OCI-LY1 (cell line): Measurements from ENCODE around the gene SSH2.
A peak's percentile ranks its signal among the peaks of the same experiment; 100 is the strongest.

ENCODE experiments used
- H2AFZ ChIP-seq: fragments of 200-600 bp; sonication (generic), shearing (Covaris generic); 2 replicates; pipeline ENCODE4 v1.6.0; 2014; ENCODE audit warnings: antibody characterized with exemption, mild to moderate bottlenecking, low read length
- H3F3A ChIP-seq: fragments of 200-600 bp; sonication (generic), shearing (Covaris generic); 2 replicates; pipeline ENCODE4 v1.6.0; 2014; ENCODE audit warnings: mild to moderate bottlenecking, antibody characterized with exemption, low read length, moderate library complexity; ENCODE audit not compliant: insufficient read depth
- H3K27ac ChIP-seq: fragments of 200-600 bp; sonication (generic); 2 replicates; pipeline ENCODE4 v1.5.1; 2014; ENCODE audit warnings: low read length, mixed run types, mild to moderate bottlenecking, low read depth; ENCODE audit not compliant: poor library complexity, severe bottlenecking
- H3K27me3 ChIP-seq: fragments of 200-600 bp; sonication (generic); 2 replicates; pipeline ENCODE4 v1.6.0; 2014; ENCODE audit warnings: antibody characterized with exemption, mild to moderate bottlenecking, low read length, moderate library complexity; ENCODE audit not compliant: insufficient read depth
- H3K36me3 ChIP-seq: fragments of 200-600 bp; sonication (generic); 2 replicates; pipeline ENCODE4 v1.6.1; 2014; ENCODE audit warnings: mild to moderate bottlenecking, antibody characterized with exemption, low read length, moderate library complexity, mixed read lengths; ENCODE audit not compliant: insufficient read depth
- H3K4me1 ChIP-seq: fragments of 200-600 bp; sonication (generic); 2 replicates; pipeline ENCODE4 v1.5.1; 2014; ENCODE audit warnings: mild to moderate bottlenecking, low read length, moderate library complexity; ENCODE audit not compliant: insufficient read depth, severe bottlenecking
- H3K4me2 ChIP-seq: fragments of 200-600 bp; sonication (generic), shearing (Covaris generic); 2 replicates; pipeline ENCODE4 v1.6.1; 2014; ENCODE audit warnings: low read length
- H3K4me3 ChIP-seq: fragments of 200-600 bp; sonication (generic); 2 replicates; pipeline ENCODE4 v1.5.1; 2014; ENCODE audit warnings: low read length, low read depth, mild to moderate bottlenecking, mixed read lengths; ENCODE audit not compliant: poor library complexity, severe bottlenecking
- H3K79me2 ChIP-seq: fragments of 200-600 bp; shearing (Covaris generic); 2 replicates; pipeline ENCODE4 v1.6.1; 2016; ENCODE audit warnings: mixed run types, low read length, mixed read lengths; ENCODE audit not compliant: insufficient read depth
- H3K9ac ChIP-seq: fragments of 200-600 bp; sonication (generic), shearing (Covaris generic); 2 replicates; pipeline ENCODE4 v1.6.1; 2014; ENCODE audit warnings: mild to moderate bottlenecking, low read length, mixed read lengths
- H3K9me2 ChIP-seq: fragments of 200-600 bp; sonication (generic), shearing (Covaris generic); 2 replicates; pipeline ENCODE4 v1.6.1; 2014; ENCODE audit warnings: low read depth, mild to moderate bottlenecking, low read length, mixed read lengths
- H3K9me3 ChIP-seq: fragments of 200-600 bp; shearing (Covaris generic); 2 replicates; pipeline ENCODE4 v1.6.1; 2014; ENCODE audit warnings: low read length, mixed read lengths
- H4K20me1 ChIP-seq: fragments of 200-600 bp; sonication (generic), shearing (Covaris generic); 2 replicates; pipeline ENCODE4 v1.6.0; 2016; ENCODE audit warnings: mild to moderate bottlenecking, low read length; ENCODE audit not compliant: insufficient read depth
- EZH2 ChIP-seq: fragments of 200-600 bp; sonication (generic), shearing (Covaris generic); IDR thresholded peaks from 2 replicates; pipeline ENCODE4 v1.8.0; 2017; ENCODE audit warnings: borderline replicate concordance, mixed run types, mild to moderate bottlenecking, antibody characterized with exemption, low read length, moderate library complexity, mixed read lengths
- TF ChIP-seq, protein P1 (sequence below): fragments of 200-600 bp; sonication (generic), shearing (Covaris generic); IDR thresholded peaks from 2 replicates; pipeline ENCODE4 v1.5.1; 2017; ENCODE audit warnings: mild to moderate bottlenecking, antibody characterized with exemption, low read length, moderate library complexity, mixed read lengths

SSH2 gene

DNA sequence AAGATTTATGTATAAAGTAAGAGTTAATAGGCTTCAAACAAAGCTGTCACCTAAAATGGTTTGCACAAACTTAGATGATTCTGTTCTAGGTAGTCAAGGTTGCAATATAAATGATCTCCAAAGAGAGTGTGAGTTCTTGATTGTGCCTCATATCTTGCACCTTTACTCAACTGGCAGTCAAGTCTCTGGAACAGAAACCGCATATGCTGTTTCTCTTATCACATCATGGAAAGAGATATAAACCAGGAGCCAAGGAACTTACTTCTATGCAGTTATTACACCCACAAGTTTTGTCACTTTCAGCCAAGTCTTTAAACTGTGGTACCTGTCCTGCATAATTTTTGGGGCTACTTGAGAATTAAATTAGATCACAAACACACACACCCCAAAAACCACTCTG is 5.2 kb downstream of the SSH2 start:
- TF ChIP-seq, protein P1, sequence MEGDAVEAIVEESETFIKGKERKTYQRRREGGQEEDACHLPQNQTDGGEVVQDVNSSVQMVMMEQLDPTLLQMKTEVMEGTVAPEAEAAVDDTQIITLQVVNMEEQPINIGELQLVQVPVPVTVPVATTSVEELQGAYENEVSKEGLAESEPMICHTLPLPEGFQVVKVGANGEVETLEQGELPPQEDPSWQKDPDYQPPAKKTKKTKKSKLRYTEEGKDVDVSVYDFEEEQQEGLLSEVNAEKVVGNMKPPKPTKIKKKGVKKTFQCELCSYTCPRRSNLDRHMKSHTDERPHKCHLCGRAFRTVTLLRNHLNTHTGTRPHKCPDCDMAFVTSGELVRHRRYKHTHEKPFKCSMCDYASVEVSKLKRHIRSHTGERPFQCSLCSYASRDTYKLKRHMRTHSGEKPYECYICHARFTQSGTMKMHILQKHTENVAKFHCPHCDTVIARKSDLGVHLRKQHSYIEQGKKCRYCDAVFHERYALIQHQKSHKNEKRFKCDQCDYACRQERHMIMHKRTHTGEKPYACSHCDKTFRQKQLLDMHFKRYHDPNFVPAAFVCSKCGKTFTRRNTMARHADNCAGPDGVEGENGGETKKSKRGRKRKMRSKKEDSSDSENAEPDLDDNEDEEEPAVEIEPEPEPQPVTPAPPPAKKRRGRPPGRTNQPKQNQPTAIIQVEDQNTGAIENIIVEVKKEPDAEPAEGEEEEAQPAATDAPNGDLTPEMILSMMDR, result no peak
- no peak for TF ChIP-seq EZH2
- Histone ChIP-seq H3K4me2 (no peak overlapping the region), H3K36me3 (peaks cover 33% of the 10 kb centered on the region; the same call in 1 of the 2 replicates), H3K27ac (no peak overlapping the region), H3K27me3 (no peaks in the 10 kb centered on the region), H3K9me2 (no peaks in the 10 kb centered on the region), H2AFZ (no peak overlapping the region), H4K20me1 (no peaks in the 10 kb centered on the region), H3K79me2 (peaks cover 95% of the 10 kb centered on the region), H3K9me3 (no peaks in the 10 kb centered on the region), H3K4me1 (peaks cover 55% of the 10 kb centered on the region), H3K4me3 (no peak overlapping the region), H3K9ac (no peak overlapping the region), H3F3A (no peaks in the 10 kb centered on the region)

- Histone ChIP-seq H3K9ac (no peak overlapping the region), H3K36me3 (peaks cover 16% of the 10 kb centered on the region)
Observed at GRCh38 chr17:29918922-29919856, 10.8 kb downstream of the SSH2 start.

GRCh38 chr17:29918016-29918415 is 12.0 kb downstream of the SSH2 start:
- Histone ChIP-seq H3K9me2 (no peaks in the 10 kb centered on the region), H2AFZ (no peak overlapping the region), H3K4me1 (peaks cover 32% of the 10 kb centered on the region), H3K79me2 (peaks cover 83% of the 10 kb centered on the region), H3K27me3 (no peaks in the 10 kb centered on the region), H4K20me1 (no peaks in the 10 kb centered on the region), H3K4me3 (no peak overlapping the region), H3K27ac (no peak overlapping the region), H3F3A (peaks cover 5% of the 10 kb centered on the region; the same call in 1 of the 2 replicates), H3K36me3 (peaks cover 14% of the 10 kb centered on the region; the same call in 1 of the 2 replicates), H3K4me2 (no peak overlapping the region), H3K9me3 (no peaks in the 10 kb centered on the region), H3K9ac (no peak overlapping the region)
- TF ChIP-seq EZH2, result no peak
- TF ChIP-seq, protein P1, result no peak

More at GRCh38 chr17:29918922-29919856, 10.8 kb downstream of the SSH2 start:
- no peaks in the 10 kb centered on the region for H4K20me1 ChIP-seq
- H3F3A ChIP-seq, result peaks cover 5% of the 10 kb centered on the region; the same call in 1 of the 2 replicates
- H3K79me2 ChIP-seq, result peaks cover 88% of the 10 kb centered on the region
- H3K27ac ChIP-seq, result peak overlapping the region; percentile 20
- H3K4me1 ChIP-seq, result peaks cover 41% of the 10 kb centered on the region
- no peaks in the 10 kb centered on the region for H3K9me2 ChIP-seq
- H3K4me2 ChIP-seq, result no peak overlapping the region
- no peak overlapping the region for H2AFZ ChIP-seq
- H3K9me3 ChIP-seq, result no peaks in the 10 kb centered on the region
- TF ChIP-seq, protein P1, result no peak
- no peaks in the 10 kb centered on the region for H3K27me3 ChIP-seq
- H3K4me3 ChIP-seq, result no peak overlapping the region
